H1 (cell line): ENCODE data around the gene PDLIM4. TPM values are rescaled to one million over a fixed set of nuclear protein-coding genes. Genes with fewer than 3 reads are reported as not detected.

Source experiments
- CTCF ChIA-PET: fragments of 300-600 bp; sonication (Branson Sonifier 250); formaldehyde crosslinking; loops from one replicate; lab custom pipeline; 2021; ENCODE audit not compliant: partially characterized antibody; lab: Charles Lee
- POLR2A ChIA-PET: fragments of 300-600 bp; sonication (Branson Sonifier 250); formaldehyde crosslinking; loops from one replicate; lab custom pipeline; 2021; ENCODE audit warnings: inconsistent platforms; ENCODE audit not compliant: partially characterized antibody; lab: Charles Lee
- DNase-seq, 2 experiments: peaks; one replicate each; pipeline versions ENCODE4 v3.0.0 to v3.0.0-alpha.2; 2010 to 2022; ENCODE audit warnings: low spot score in 2 of 2, low read depth in 1 of 2, mixed read lengths in 1 of 2
- FAIRE-seq: peaks from 2 replicates; lab custom pipeline; 2011; peaks lifted over from hg19 to GRCh38; lab: Jason Lieb, UNC
- H2AFZ ChIP-seq: 2 replicates; pipeline ENCODE4 v1.8.1; 2012; ENCODE audit warnings: low read length, inconsistent platforms
- H2AK5ac ChIP-seq: 2 replicates; pipeline ENCODE4 v1.6.1; 2013; ENCODE audit warnings: low read depth, low read length
- H2BK120ac ChIP-seq: replicated peaks from 2 replicates; pipeline ENCODE3; 2013; ENCODE audit warnings: low read depth, low read length, inconsistent platforms
- H2BK12ac ChIP-seq: 2 replicates; pipeline ENCODE4 v1.6.1; 2013; ENCODE audit warnings: low read depth, low read length
- H2BK15ac ChIP-seq: 2 replicates; pipeline ENCODE4 v1.6.1; 2013; ENCODE audit warnings: low read length
- H2BK20ac ChIP-seq: 2 replicates; pipeline ENCODE4 v1.6.1; 2013; ENCODE audit warnings: low read length
- H2BK5ac ChIP-seq: 2 replicates; pipeline ENCODE4 v1.6.1; 2013; ENCODE audit warnings: low read depth, low read length
- H3K14ac ChIP-seq: 2 replicates; pipeline ENCODE4 v1.6.1; 2013; ENCODE audit warnings: inconsistent platforms; ENCODE audit not compliant: insufficient read length
- H3K18ac ChIP-seq: 2 replicates; pipeline ENCODE4 v1.6.1; 2013; ENCODE audit warnings: low read length; ENCODE audit errors: extremely low read depth
- H3K23ac ChIP-seq: 2 replicates; pipeline ENCODE4 v1.6.1; 2013; ENCODE audit warnings: inconsistent platforms; ENCODE audit not compliant: insufficient read length
- H3K23me2 ChIP-seq: 2 replicates; pipeline ENCODE4 v1.6.1; 2013; ENCODE audit warnings: low read depth, low read length
- H3K27ac ChIP-seq: 2 replicates; pipeline ENCODE4 v1.6.1; 2011; ENCODE audit warnings: low read depth, low read length, inconsistent platforms
- H3K27me3 ChIP-seq, 4 experiments: replicated peaks in 1 of 4; 1 replicate in 1 of 4; 2 replicates in 3 of 4; pipeline versions ENCODE4 v1.6.1 to v1.8.1; 2011 to 2013; ENCODE audit warnings: low read length in 3 of 4, mild to moderate bottlenecking in 3 of 4, inconsistent platforms in 2 of 4, mixed read lengths in 2 of 4, moderate library complexity in 1 of 4; ENCODE audit not compliant: control insufficient read depth in 3 of 4, insufficient read depth in 3 of 4; ENCODE audit errors: extremely low read depth in 1 of 4
- H3K36me3 ChIP-seq, 4 experiments: 2 replicates each; pipeline versions ENCODE4 v1.6.1 to v1.8.1; 2011 to 2013; ENCODE audit warnings: mild to moderate bottlenecking in 4 of 4, low read length in 3 of 4, moderate library complexity in 2 of 4, control low read depth in 1 of 4, inconsistent platforms in 1 of 4; ENCODE audit not compliant: insufficient read depth in 4 of 4, control insufficient read depth in 2 of 4
- H3K4ac ChIP-seq: replicated peaks from 2 replicates; pipeline ENCODE3; 2013; ENCODE audit warnings: low read length, low read depth, mixed read lengths, inconsistent platforms; ENCODE audit not compliant: insufficient read length
- H3K4me1 ChIP-seq, 4 experiments: replicated peaks in 1 of 4; 1 replicate in 1 of 4; 2 replicates in 3 of 4; pipeline versions ENCODE4 v1.6.1 to v1.8.1; 2011 to 2013; ENCODE audit warnings: low read length in 3 of 4, inconsistent platforms in 2 of 4, mixed read lengths in 1 of 4; ENCODE audit not compliant: insufficient read depth in 4 of 4, control insufficient read depth in 3 of 4
- H3K4me2 ChIP-seq, 2 experiments: 2 replicates each; pipeline versions ENCODE4 v1.6.1 to v1.8.1; 2011 to 2013; ENCODE audit warnings: low read depth in 2 of 2, low read length in 2 of 2, control low read depth in 1 of 2, inconsistent platforms in 1 of 2, mild to moderate bottlenecking in 1 of 2; ENCODE audit not compliant: insufficient read depth in 1 of 2
- H3K4me3 ChIP-seq, 4 experiments: fragments of 200-600, 300-600 bp in 1 of 4; sonication (generic), shearing (Covaris generic), sonication (Bioruptor Twin) in 1 of 4; 2 replicates each; pipeline versions ENCODE4 v1.5.1 to v1.8.1; 2011 to 2016; ENCODE audit warnings: low read length in 4 of 4, low read depth in 3 of 4, control low read depth in 2 of 4, inconsistent platforms in 2 of 4, mild to moderate bottlenecking in 2 of 4, mixed read lengths in 1 of 4, moderate library complexity in 1 of 4; ENCODE audit not compliant: insufficient read depth in 2 of 4; ENCODE audit errors: extremely low read depth in 1 of 4
- H3K56ac ChIP-seq: replicated peaks from 2 replicates; pipeline ENCODE3; 2013; ENCODE audit warnings: low read depth, mild to moderate bottlenecking, mixed read lengths, low read length, inconsistent platforms; ENCODE audit not compliant: insufficient read length
- H3K79me1 ChIP-seq: 2 replicates; pipeline ENCODE4 v1.6.1; 2013; ENCODE audit warnings: low read depth, low read length, control low read depth
- H3K79me2 ChIP-seq, 2 experiments: 2 replicates each; pipeline versions ENCODE4 v1.6.1 to v1.8.1; 2012 to 2013; ENCODE audit warnings: low read length in 2 of 2, mild to moderate bottlenecking in 2 of 2, inconsistent platforms in 1 of 2; ENCODE audit not compliant: insufficient read depth in 2 of 2, control insufficient read depth in 1 of 2
- H3K9ac ChIP-seq, 4 experiments: replicated peaks in 1 of 4; 1 replicate in 1 of 4; 2 replicates in 3 of 4; pipeline versions ENCODE4 v1.6.1 to v1.8.1; 2011 to 2013; ENCODE audit warnings: low read depth in 3 of 4, low read length in 3 of 4, control low read depth in 2 of 4, mild to moderate bottlenecking in 2 of 4, moderate library complexity in 2 of 4, inconsistent platforms in 1 of 4; ENCODE audit errors: extremely low read depth in 1 of 4
- H3K9me3 ChIP-seq, 2 experiments: 2 replicates each; pipeline versions ENCODE4 v1.6.1 to v1.8.1; 2012 to 2013; ENCODE audit warnings: mild to moderate bottlenecking in 2 of 2, moderate library complexity in 2 of 2, control low read depth in 1 of 2, inconsistent platforms in 1 of 2, low read depth in 1 of 2, low read length in 1 of 2, mixed read lengths in 1 of 2; ENCODE audit not compliant: insufficient read depth in 2 of 2
- H4K20me1 ChIP-seq, 2 experiments: replicated peaks in 1 of 2; 2 replicates each; pipeline versions ENCODE3 to v1.8.1; 2011 to 2013; ENCODE audit warnings: inconsistent platforms in 2 of 2, low read length in 2 of 2, mild to moderate bottlenecking in 1 of 2; ENCODE audit not compliant: insufficient read depth in 2 of 2, control insufficient read depth in 1 of 2
- H4K5ac ChIP-seq: 2 replicates; pipeline ENCODE4 v1.6.1; 2013; ENCODE audit warnings: low read length, low read depth, mixed read lengths, inconsistent platforms; ENCODE audit not compliant: insufficient read length
- H4K8ac ChIP-seq: 2 replicates; pipeline ENCODE4 v1.8.0; 2013; ENCODE audit warnings: mild to moderate bottlenecking, moderate library complexity, low read length, inconsistent platforms; ENCODE audit not compliant: insufficient read depth; ENCODE audit errors: extremely low read depth
- H4K91ac ChIP-seq: replicated peaks from 2 replicates; pipeline ENCODE3; 2013; ENCODE audit warnings: low read length, mixed read lengths, inconsistent platforms; ENCODE audit not compliant: insufficient read length
- BCL11A ChIP-seq, 2 experiments: IDR thresholded peaks; one replicate each; pipeline ENCODE4 v1.6.1; 2011; ENCODE audit warnings: low read depth in 2 of 2, low read length in 2 of 2, mild to moderate bottlenecking in 2 of 2
- CREB1 ChIP-seq: IDR thresholded peaks from 2 replicates; pipeline ENCODE4 v1.6.1; 2012; ENCODE audit warnings: inconsistent platforms
- JUND ChIP-seq: IDR thresholded peaks from 2 replicates; pipeline ENCODE4 v1.6.1; 2011; ENCODE audit warnings: mild to moderate bottlenecking, improper control_type of control experiment, low read length
- SIRT6 ChIP-seq: IDR thresholded peaks from one replicate; pipeline ENCODE4 v1.7.1; 2012; ENCODE audit warnings: low read length, inconsistent platforms
- WGBS, 2 experiments: shearing (Covaris generic) in 1 of 2; methylation state at CpG; one replicate each; pipeline versions ENCODE4 v1.1.6 to v1.1.7; 2013 to 2015; ENCODE audit warnings: low lambda C conversion rate in 2 of 2, mixed read lengths in 2 of 2, inconsistent platforms in 1 of 2, low coverage in 1 of 2, missing lambda C conversion rate in 1 of 2; ENCODE audit not compliant: insufficient replicate concordance in 2 of 2, insufficient coverage in 1 of 2, insufficient read length in 1 of 2; ENCODE audit errors: extremely low coverage in 1 of 2, missing lambda C conversion rate in 1 of 2; 5-methylcytosine and 5-hydroxymethylcytosine counted together
- polyA plus RNA-seq, 7 experiments: library from polyadenylated mRNA; depleted of rRNA in 3 of 7; stranded (reverse) in 5 of 7; unstranded in 2 of 7; fragments of >200 nt in 5 of 7; fragments of 200-250 nt in 2 of 7; gene quantifications; 1 replicate in 5 of 7; 2 replicates in 1 of 7; 4 replicates in 1 of 7; pipeline versions ENCODE4 v1.2.1 to v1.2.3, GENCODE V29; 2011 to 2013; ENCODE audit warnings: missing spikeins in 2 of 7, mixed read lengths in 2 of 7
- total RNA-seq: library from RNA; stranded (reverse); fragmentation: NEBNext Ultra II Directional; extraction: Animal tissue kit (Norgen Biotek cat#: 25700); gene quantifications from 2 replicates; pipeline ENCODE4 v1.2.1, GENCODE V29; 2021

Gene PDLIM4
- total and polyA plus RNA-seq, 2 of the 8 experiments (the other 6 are each of a cell fraction or from before 2014, with no cell fraction given), result 10.7 to 29.1 TPM

DNA sequence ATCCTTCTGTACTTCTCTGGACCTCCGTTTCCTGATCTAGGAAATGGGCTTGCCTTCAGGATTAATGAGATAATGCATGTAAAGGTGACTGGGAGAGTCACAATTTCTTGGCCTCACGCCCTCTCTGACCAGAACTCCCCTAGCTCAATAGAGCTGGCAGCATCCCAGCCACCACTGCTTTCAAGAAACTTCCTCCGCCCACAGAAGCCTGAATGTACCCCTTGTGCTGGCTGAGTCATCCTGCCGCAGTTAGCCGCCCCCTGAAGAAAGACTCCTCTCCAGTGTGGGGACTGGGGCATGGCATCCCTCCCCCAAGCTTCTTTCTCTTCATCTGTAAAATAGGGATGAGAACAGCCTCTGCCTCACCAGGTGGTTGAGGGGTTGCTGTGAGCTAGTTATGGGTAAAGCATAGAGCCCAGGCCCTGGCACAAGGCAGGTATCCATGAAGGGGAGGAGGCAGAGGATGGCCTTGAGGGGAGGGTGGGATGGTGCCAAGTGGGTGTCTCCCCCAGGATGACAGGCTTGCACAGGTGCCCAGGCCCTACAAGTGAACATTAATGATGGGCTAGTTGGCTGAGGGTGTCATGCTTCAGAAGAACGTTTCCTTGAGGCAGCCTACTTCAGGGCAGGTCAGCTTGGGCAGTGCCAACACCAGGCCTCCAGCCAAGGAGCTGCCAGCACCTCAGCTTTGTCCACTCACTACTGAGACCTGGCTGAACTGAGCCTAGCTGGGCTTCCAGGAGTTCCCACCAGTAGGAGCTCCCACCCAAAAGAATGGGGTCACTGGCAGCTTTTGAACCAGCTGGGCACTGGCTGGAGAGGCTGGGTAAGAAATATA is 3.4 kb downstream of the PDLIM4 start:
- H3K27ac ChIP-seq, result no peak overlapping the region
- no peaks in the 10 kb centered on the region for H3K9me3 ChIP-seq
- peaks cover 0 to 19% (median 6%) of the 10 kb centered on the region in 4 experiments; a peak in 6 of 7 replicates for H3K4me1 ChIP-seq
- peaks cover 0 to 10% (median 9%) of the 10 kb centered on the region in 4 experiments; a peak in 3 of 7 replicates for H3K27me3 ChIP-seq
- H2AK5ac ChIP-seq, result no peak overlapping the region
- H3K79me2 ChIP-seq, result no peaks in the 10 kb centered on the region
- H4K91ac ChIP-seq, result no peak overlapping the region
- ChIA-PET POLR2A (interaction anchor here (1.8 kb wide), 1 partner anchor 32 kb away, joined by 4 read pairs; no protein-coding TSS in a partner anchor), CTCF (interaction anchor here (1.0 to 5.2 kb wide), 4 partner anchors 12 to 21 kb away, joined by 3 to 54 read pairs (median 23); no protein-coding TSS in a partner anchor)
- no peak overlapping the region for H2BK5ac ChIP-seq
- no peak overlapping the region for H3K56ac ChIP-seq
- FAIRE-seq, result no peak
- H3K79me1 ChIP-seq, result no peaks in the 10 kb centered on the region; the same call in 1 of the 2 replicates
- no peaks in the 10 kb centered on the region for H3K36me3 ChIP-seq
- H3K18ac ChIP-seq, result no peak overlapping the region
- 0 out of 2 replicates have a peak, but pooled peaks have one; percentile 13 for TF ChIP-seq JUND
- TF ChIP-seq BCL11A (IDR thresholded peaks at IDR 0.05; ENCODE audit: low read depth in 2 of 2, low read length in 2 of 2), result no peak
- no peak for TF ChIP-seq CREB1
- no peak for TF ChIP-seq SIRT6
- no peak overlapping the region for H3K4ac ChIP-seq
- H3K23me2 ChIP-seq, result peaks cover 10% of the 10 kb centered on the region; the same call in 1 of the 2 replicates
- no peak overlapping the region for H3K23ac ChIP-seq
- no peak overlapping the region for H2BK20ac ChIP-seq
- peak overlapping the region; percentile 17; the same call in 1 of the 2 replicates for H2BK12ac ChIP-seq
- H2AFZ ChIP-seq, result no peak overlapping the region
- H3K9ac ChIP-seq, result no peak overlapping the region
- no peaks in the 10 kb centered on the region for H4K20me1 ChIP-seq
- no peak overlapping the region for H4K5ac ChIP-seq
- WGBS, 2 experiments, result 72% methylated on average over 6 of the region's 6 CpGs; no CpG with 5 or more reads in 1 of the 2 experiments
- no peak overlapping the region for H2BK15ac ChIP-seq
- H4K8ac ChIP-seq, result no peak overlapping the region
- no peak overlapping the region for H3K14ac ChIP-seq
- H2BK120ac ChIP-seq, result no peak overlapping the region
- H3K4me2 ChIP-seq, result no peak overlapping the region
- peak in 1 of 2 experiments; percentile 23 for DNase-seq
- no peak overlapping the region for H3K4me3 ChIP-seq
